Kidney tubule cell (primary cell): ENCODE data around the gene SLBP.

Experiments used
- DNase-seq: peaks from one replicate; pipeline ENCODE4 v3.0.0-alpha.2; 2018; ENCODE audit warnings: low spot score

SLBP gene

GRCh38 chr4:1748465-1748995, 36.4 kb upstream of the SLBP start:
- peak; percentile 76 for DNase-seq

- DNase-seq: no peak
These were observed 35.5 kb upstream of the SLBP start for GRCh38 chr4:1747603-1747967.

GRCh38 chr4:1746919-1747602, 34.9 kb upstream of the SLBP start:
- DNase-seq: no peak

GRCh38 chr4:1746265-1746691, 34.2 kb upstream of the SLBP start:
- DNase-seq: peak; percentile 74

- DNase-seq: no peak
These were observed 33.6 kb upstream of the SLBP start for GRCh38 chr4:1745697-1746096.

GRCh38 chr4:1745165-1745564, 33.0 kb upstream of the SLBP start:
- no peak for DNase-seq

- no peak for DNase-seq
These were observed 32.4 kb upstream of the SLBP start for GRCh38 chr4:1744552-1744951.

GRCh38 chr4:1743975-1744374, 31.9 kb upstream of the SLBP start:
- DNase-seq: no peak

- no peak for DNase-seq
These were observed 31.4 kb upstream of the SLBP start for GRCh38 chr4:1743551-1743950.

- DNase-seq: no peak
These were observed 29.1 kb upstream of the SLBP start for GRCh38 chr4:1741208-1741607.

- no peak for DNase-seq
These were observed 28.0 kb upstream of the SLBP start for GRCh38 chr4:1740021-1740545.

- no peak for DNase-seq
These were observed 27.2 kb upstream of the SLBP start for GRCh38 chr4:1739358-1739757.

- no peak for DNase-seq
These were observed 26.3 kb upstream of the SLBP start for GRCh38 chr4:1738410-1738809.

- no peak for DNase-seq
These were observed 25.5 kb upstream of the SLBP start for GRCh38 chr4:1737666-1738065.

- no peak for DNase-seq
These were observed 24.7 kb upstream of the SLBP start for GRCh38 chr4:1736812-1737211.

- DNase-seq: no peak
These were observed 23.1 kb upstream of the SLBP start for GRCh38 chr4:1735215-1735614.

- no peak for DNase-seq
These were observed 20.8 kb upstream of the SLBP start for GRCh38 chr4:1732911-1733310.

- DNase-seq: peak; percentile 90
These were observed 19.1 kb upstream of the SLBP start for GRCh38 chr4:1731180-1731579.

GRCh38 chr4:1730532-1731135, 18.5 kb upstream of the SLBP start:
- DNase-seq: no peak

- DNase-seq: no peak
These were observed 16.2 kb upstream of the SLBP start for GRCh38 chr4:1728061-1728980.

GRCh38 chr4:1727117-1728031, 15.3 kb upstream of the SLBP start:
- DNase-seq: peak; percentile 99
